Measurements from ENCODE around the gene PDE6B.

- TF ChIP-seq CTCF (conservative IDR thresholded peaks at IDR 0.05; ENCODE audit: low read depth, low read length) (no peak), EZH2 (IDR thresholded peaks at IDR 0.05; ENCODE audit: low read length, unreplicated experiment) (no peak)
These were observed 37.0 kb upstream of the PDE6B start for GRCh38 chr4:588351-588849.

Data from PC-3 (cell line).